Stromal cell of bone marrow (primary cell): ENCODE results near the gene NFKBIA.
"Not testable (repeated sequence)": the region's sequence is repeated elsewhere in the genome, so short reads cannot be mapped to it uniquely, and the experiment has no call there.

Experiments
- DNase-seq: peaks from one replicate; pipeline ENCODE4 v3.0.0-alpha.2; 2012; ENCODE audit warnings: low read depth

NFKBIA gene, protein sequence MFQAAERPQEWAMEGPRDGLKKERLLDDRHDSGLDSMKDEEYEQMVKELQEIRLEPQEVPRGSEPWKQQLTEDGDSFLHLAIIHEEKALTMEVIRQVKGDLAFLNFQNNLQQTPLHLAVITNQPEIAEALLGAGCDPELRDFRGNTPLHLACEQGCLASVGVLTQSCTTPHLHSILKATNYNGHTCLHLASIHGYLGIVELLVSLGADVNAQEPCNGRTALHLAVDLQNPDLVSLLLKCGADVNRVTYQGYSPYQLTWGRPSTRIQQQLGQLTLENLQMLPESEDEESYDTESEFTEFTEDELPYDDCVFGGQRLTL

DNA sequence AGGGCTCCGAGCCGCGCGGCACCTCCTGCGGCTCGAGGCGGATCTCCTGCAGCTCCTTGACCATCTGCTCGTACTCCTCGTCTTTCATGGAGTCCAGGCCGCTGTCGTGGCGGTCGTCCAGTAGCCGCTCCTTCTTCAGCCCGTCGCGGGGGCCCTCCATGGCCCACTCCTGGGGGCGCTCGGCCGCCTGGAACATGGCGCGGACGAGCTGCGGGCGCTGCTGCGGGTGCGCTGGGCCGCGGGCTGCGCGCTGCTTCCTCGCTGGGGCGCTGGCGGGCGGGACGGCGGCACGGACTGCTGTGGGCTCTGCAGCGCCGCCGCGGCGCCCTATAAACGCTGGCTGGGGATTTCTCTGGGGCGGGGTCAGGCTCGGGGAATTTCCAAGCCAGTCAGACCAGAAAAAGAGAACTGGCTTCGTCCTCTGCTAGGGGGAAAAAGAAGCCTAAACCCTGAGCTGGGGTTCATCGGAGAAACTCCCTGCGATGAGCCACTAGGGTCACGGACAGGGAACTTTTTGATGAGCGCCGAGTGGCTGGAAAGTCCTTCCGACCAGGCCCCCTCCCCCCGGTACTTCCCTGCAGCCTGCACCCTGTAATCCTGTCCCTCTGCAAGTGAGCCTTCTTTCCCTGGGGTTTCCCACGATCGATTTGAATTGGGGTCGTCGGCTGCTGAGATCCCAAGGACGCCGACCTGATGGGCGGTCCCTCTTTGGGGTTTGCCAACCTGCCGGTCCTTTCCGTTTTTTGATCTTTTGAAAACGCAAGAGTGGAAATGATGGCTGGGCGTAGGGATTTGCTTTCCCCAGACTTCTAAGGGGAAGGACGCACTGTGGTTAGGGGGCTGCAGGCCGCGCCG, at the start of gene NFKBIA:
TSS of gene NFKBIA (minus strand) at position 301 of the 855 bp plus-strand sequence. CDS start at position 196, 105 bp downstream.
- DNase-seq: peak; percentile 81

DNA sequence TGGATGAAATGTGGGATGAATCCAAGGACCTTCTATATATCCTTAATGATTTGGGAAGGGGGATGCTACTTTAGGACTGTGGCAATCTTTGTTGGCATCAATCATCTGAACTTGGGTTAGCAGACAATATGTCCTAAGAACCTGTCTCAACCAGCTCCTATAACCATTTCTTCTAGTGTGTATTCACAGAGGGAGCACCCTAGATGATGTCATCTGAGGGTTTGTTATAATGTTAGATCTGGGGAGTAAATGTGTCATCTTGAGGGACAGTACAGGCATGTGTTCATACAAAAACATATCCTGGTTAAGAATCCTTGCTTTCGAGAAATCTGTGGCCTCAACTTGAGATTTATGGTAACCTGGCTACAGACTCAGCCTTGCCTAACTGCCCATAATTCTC, 41.9 kb upstream of the NFKBIA start:
- DNase-seq: no peak

DNA sequence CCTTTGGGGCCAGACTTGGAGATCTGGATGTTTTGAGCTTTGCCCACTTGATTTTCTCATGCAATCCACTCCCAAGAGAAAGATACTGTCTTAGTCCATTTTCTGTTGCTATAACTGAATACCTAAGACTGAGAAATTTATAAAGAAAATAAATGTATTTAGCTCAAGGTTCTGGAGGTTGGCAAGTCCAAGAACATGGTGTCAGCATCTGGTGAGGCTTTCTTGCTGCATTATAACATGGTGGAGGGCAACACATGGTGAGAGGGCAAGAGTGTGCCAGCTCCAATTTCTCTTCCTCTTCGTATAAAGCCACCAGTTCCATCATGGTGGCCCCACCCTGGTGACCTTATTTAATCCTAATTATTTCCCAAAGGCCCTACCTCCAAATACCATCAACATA, 39.6 kb upstream of the NFKBIA start:
- DNase-seq: no peak

DNA sequence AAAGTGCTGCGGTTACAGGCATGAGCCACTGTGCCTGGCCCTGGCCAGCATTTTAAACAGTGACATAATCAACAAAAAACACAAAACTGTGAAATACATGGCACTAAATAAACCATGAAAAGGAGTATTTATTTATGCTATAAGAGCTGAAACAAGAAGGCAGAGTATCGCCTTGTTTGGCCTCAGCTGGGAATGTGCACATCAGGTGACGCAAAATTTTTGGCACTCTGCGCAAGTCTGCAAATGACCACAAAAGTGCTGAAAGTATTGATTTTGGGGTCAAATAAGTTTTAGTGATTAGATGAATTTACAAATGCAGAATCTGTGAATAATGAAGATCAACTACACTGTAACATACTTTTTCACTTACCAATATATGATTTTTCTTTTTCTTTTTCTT, 36.6 kb upstream of the NFKBIA start:
- no peak for DNase-seq

DNA sequence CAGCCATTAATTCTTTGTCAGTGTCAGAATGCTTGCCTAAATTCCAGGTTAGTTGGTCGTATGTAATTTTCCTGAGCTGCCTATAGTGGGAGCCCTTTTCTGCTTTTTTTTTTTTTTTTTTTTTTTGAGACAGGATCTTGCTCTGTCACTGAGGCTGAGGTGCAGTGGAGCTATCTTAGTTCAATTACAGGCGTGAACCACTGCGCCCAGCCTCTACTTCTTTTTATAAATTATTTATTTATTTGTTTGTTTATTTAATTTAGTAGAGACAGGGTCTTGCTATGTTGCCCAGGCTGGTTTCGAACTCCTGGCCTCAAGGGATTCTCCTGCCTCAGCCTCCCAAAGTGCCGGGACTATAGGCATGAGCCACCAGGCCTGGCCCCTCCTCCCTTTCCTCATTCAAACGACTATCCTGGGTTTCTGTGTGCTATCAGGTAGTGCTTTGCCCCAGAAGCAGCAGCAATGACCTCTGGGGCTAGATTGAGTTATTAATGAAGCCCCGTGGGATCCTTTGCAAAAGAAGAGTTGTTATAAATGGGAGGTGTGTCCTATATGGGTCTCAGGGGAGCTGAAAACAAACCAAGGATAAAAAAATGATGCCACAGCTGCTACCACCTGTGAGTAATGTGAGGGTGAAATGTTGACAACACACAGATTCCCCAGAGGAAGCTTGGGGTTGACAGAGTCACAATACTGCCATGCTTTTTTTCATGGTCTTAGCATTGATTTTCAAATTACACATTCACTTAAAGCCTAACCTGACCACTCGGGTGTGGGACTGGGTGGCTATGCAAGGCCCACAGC, 34.6 kb upstream of the NFKBIA start:
- no peak for DNase-seq

DNA sequence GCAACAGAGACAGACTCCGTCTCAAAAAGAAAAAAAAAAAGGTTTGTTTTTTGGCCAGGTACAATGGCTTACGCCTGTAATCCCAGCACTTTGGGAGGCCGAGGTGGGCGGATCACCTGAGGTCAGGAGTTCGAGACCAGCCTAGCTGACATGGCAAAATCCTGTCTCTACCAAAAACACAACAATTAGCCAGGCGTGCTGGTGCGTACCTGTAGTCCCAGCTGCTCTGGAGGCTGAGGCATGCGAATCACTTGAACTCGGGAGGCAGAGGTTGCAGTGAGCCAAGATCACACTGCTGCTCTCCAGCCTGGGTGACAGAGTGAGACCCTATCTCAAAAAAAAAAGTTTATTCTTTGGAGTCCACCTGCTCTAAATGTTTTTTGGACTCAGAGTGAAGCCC, 33.9 kb upstream of the NFKBIA start:
- DNase-seq: not testable (repeated sequence)

DNA sequence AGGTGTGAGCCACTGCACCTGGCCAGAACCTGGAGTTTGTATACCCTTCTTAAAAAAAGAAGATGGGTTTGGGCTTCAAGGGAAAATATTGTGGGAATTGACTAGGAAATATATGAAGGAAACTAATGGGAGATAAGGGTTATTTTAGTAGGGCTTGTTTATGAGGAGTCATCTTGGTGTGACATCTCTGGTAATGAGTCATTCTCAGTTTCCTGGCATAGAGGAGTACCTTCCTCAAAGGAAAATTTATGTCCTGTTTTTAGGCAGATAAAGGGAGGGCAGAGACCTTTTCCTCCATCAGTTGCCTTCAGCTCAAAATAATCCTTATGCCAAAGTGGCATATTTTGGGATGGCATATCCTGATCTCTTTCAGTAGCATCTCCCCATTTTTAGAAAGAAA, 30.6 kb upstream of the NFKBIA start:
- no peak for DNase-seq

DNA sequence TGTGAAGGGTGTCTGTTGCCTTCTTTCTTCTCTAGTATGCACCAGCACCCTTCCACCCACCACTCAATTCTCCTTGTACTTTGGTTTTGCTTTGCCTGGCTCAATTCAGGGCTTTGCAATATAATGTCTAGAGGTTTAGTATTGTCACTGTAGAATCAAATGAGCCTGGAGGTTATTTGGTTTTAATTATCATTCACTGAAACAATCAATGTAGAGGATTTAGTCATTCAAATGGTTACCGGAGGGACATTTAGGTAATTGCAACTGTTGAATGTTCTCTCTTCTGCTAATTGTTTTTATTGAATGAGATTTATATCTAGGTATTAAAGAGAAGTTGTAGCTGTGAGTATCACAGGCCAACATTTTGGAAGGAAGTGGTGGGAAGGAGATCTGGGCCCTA, 29.3 kb upstream of the NFKBIA start:
- no peak for DNase-seq

DNA sequence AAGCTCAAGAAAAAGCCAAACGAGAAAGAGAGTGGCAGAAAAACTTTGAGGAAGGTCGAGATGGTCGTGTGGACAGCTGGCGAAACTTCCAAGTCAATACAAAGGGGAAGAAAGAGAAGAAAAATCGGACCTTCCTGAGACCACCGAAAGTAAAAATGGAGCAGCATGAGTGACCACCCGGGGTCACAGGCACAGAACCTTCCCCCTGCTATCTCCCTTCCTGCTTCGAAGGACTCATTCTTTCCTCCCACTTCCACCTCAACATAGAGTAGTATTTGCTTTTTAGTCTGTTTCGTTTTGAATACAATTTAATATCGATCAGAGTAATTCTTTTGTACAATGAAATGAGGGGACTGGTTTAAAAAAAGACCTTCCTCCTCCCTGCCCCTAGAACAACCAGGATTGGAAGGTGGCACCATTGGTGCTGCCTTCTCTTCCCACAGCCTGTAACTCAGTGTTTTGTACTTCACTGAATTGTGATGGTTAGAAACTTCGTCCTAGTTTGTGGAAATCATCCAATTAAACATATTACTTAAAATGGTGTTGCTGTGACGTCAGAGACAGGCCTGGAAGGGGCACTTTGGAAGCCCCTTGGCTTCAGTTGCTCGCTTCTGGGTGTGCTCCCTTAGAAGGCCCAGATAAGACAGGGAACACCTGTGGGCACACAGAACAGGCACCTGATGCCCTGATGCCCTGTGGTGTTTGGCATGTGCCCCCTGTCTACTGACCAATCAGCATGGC, 26.1 kb upstream of the NFKBIA start:
- DNase-seq: no peak

DNA sequence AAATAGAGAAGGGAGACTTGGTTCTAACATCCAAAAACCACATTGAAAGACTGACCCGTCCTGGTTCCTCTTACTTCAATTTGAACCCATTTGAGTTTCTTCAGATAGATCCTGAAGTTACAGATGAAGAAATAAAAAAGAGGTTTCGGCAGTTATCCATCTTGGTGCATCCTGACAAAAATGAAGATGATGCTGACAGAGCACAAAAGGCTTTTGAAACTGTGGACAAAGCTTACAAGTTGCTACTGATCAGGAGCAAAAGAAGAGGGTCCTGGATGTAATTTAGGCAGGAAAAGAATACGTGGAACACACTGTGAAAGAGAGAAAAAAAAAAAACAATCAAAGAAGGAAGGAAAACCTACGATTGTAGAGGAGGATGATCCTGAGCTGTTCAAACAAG, 25.4 kb upstream of the NFKBIA start:
- DNase-seq: no peak

DNA sequence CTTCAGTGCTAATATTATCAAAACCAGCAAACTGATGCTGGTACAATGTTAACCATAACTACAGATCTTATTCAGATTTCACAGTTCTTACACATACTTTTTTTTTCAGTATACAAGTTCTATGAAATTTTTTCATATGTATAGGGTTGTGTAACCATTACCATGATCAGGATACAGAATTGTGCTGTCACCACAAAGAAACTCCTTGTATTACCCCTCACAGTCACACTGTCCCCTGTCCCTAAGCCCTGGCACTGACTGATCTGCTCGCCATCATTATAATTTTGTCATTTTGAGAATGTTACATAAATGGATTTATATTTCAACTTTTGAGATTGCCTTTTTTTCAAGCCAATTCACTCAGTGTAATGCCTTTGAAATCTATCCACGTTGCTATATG, 21.3 kb upstream of the NFKBIA start:
- DNase-seq: no peak

DNA sequence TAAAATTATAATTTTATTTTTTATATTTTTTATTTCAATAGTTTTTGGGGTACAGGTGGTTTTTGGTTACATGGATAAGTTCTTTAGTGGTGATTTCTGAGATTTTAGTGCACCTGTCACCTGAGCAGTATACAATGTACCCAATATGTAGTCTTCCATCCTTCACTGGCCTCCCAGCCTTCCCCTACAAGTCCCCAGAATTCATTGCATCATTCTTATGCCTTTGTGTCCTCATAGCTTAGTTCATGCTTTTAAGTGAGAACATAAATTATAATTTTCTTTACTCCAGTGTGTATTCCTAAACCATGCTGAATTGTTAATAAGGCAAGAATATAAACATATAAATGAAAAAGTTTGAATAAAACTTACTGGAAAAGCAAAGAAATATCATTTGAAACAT, 19.1 kb upstream of the NFKBIA start:
- DNase-seq: no peak

DNA sequence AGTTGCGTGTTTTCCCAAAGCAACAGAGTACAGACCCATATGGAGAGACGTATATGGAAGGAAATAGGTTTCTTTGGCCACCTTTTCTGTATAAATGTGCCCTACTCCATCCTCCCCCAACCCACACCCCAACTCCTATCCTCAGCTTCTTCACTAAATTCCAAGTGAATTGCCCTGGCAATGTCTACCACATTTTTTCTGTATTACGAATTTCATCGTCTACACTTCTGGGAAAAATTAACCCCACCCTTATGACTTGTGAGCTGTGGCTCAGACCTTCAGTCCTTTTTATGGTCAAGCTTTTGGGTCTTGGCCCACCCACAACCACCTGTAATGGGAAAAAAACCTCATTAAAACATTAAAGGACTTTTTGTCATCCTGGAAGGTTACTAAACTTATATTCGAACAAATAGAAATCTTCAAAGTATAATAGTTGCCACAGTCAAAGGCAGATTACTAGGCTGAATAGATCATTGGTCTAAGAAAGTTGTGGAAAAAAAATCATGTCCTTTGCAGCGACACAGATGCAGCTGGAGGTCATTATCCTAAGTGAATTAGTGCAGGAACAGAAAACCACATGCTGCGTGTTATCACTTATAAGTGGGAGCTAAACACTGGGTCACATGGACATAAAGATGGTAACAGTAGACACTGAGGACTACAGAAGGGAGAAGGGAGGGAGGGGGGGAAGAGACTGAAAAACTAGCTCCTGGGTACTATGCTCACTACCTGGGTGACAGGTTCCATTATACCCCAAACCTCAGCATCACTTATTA, 15.7 kb upstream of the NFKBIA start:
- DNase-seq: no peak

DNA sequence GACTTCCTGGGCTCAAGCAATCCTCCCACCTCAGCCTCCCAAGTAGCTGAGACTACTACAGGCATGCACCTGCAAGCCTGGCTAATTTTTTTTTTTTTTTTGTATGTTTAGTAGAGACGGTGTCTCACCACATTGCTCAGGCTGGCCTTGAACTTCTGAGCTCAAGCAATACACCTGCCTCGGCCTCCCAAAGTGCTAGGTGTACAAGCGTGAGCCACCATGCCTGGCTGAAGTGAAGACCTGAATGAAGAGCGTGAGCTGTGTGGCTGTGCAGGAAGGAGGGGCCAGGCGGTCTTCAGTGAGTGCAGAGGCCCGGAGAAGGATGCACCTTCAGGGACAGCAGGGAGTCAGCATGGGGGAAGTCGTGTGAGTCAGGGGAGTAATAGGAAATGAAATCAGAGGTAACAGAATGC, 14.9 kb upstream of the NFKBIA start:
- no peak for DNase-seq

DNA sequence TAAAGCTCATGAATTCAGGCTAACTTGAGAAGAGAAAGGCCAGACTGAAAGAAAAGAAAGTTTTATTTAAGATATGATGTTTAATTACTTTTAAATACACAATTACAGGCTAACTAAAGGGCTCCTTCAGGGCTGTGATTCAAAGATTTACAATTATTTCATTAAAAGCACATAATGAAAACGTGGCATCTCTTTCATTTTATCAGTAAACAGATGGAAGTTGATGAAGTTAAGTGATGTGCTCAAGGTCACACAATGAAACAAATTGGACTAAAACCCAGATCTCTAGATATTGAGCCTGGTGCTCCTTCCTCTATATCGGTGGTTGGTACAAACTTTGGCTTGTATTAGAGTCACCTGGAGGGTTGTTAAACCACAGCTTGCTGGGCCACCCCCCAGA, 13.5 kb upstream of the NFKBIA start:
- no peak for DNase-seq

DNA sequence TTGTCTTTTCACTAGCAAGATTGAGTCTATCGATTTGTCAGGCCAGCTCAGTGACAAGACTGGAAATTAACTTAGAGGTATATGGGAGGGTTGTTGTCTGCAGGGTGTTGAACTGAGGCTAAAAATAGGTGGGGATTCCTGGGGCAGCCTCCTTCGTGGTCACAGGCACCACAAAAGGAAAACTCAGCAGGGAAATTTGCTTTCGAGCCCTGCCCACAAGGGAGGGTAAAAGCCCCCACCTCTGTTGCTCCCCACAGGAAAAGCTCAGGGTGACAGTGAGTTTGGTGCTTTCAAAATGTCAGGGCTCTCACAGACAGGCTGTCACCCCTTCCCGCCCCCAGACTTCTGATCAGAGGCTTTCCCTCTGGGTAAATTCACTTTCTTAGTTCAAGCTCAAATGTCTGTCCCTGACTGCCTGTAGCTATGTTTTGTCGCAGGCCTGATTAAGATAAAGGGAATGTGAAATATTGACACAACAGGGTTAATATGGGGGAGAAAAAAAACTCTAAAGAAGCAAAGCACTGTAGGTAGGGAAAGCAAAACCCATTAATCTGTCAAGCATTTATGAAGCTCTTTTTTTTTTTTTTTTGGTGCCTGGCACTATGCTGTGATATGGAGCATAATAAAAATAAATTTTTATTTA, 11.7 kb upstream of the NFKBIA start:
- DNase-seq: no peak

DNA sequence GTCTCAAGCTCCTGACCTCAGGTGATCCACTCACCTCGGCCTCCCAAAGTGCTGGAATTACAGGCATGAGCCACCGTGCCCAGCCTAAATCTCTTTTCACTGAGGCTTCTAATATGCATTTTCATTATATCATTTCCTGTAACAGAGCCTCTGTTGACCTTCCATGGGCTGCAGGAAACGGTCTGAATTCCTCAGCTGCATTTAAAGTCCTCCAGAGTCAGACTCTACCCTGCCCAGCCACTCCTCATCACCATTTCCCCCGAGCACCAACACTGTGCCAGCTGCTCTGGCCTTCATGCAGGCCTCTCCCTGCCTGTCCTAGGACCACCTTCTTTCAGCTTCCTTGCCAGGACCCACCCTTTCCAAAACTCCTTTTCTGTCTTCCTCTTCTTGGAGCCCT, 9.8 kb upstream of the NFKBIA start:
- no peak for DNase-seq

DNA sequence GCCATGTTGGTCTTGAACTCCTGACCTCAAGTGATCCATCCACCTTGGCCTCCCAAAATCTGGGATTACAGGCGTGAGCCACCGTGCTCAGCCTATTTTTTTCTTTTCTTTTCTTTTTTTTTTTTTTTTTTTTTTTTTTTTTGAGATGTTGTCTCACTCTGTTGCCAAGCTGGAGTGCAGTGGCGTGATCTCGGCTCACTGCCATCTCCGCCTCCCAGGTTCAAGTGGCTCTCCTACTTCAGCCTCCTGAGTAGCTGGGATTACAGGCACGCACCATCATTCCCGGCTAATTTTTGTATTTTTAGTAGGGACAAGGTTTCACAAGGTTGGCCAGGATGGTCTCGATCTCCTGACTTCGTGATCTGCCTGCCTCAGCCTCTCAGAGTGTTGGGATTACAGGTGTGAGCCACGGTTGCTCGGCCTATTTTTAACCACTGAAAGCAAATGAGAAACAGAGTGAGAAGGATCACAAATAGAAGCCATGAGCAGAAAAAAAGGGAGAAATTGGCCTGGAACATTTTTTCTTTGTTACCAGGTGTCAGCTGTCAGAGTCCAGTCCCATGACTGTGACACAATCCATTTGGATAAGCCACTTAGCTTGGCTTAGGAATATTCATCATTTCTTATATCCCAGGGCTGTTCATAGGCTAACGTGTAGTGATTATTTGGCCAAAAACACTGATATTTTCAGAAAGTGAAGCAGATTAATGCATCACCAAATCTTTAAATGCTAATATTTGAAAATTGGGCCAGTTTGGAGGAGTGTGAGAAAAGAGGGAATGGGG, 7.9 kb upstream of the NFKBIA start:
- no peak for DNase-seq

DNA sequence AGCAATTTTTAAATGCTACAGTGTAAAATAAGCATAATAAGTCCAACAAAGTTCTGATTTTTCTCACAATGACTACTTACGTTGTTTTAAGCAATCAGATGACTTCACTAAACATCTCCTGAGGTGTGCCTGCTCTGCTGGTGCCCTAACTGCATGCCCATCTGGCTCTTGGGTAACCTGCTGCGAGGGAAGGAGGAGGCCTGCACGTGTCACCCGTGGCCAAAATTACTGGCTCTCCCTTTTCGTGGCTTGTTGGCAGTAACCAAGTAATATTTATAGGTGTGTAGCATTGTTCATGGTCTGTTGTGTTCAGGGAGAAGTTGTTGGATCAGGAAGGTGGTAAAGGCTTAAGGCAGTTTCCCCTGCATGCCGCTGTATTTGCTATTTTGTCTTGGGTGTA, 6.3 kb upstream of the NFKBIA start:
- no peak for DNase-seq

DNA sequence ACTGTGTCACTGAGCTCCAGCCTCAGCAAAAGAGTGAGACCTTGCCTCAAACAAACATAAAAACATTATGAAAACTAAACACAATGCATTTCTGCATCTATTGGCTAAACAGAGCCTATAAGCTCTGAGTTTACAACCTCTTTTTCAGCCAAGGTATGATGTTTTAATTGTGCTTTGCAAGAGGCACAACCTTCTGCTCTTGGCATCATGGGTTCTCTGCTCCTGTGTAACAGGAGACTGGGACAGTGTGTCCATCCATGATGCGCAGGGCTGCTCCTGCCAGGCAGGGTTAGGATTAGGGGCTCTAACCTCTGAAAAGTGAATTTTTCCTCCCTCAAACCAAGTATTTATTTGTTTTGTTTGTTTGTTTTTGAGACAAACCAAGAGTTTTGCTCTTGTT, 5.0 kb upstream of the NFKBIA start:
- DNase-seq: no peak
